HepG2 (cell line): ENCODE data around the gene VEGFB. TPM values are rescaled to one million over a fixed set of nuclear protein-coding genes. Genes with fewer than 3 reads are reported as not detected.

ENCODE experiments used
- ATAC-seq: fragments of 200-7000 bp; cut with Tn5 transposase; 3 replicates; pipeline ENCODE4 v1.9.1; 2020; ENCODE audit warnings: mild to moderate bottlenecking, moderate library complexity
- BruUV-seq: library from RNA; stranded (reverse); fragments of 400-500 nt; replicated peaks from 2 replicates; lab custom pipeline; 2021; lab: Mats Ljungman, UMichigan
- CTCF ChIA-PET: fragments of 300-600 bp; formaldehyde crosslinking; extraction: SDS; loops from one replicate; lab custom pipeline; 2021; ENCODE audit warnings: low total read pairs, inconsistent platforms, low intra/inter-chr PET ratio; lab: Yijun Ruan, JAX
- POLR2A ChIA-PET: fragments of 350-600 bp; sonication (Branson Sonifier 250); formaldehyde crosslinking; loops from one replicate; lab custom pipeline; 2020; ENCODE audit warnings: antibody characterized with exemption, inconsistent platforms; lab: Yijun Ruan, JAX
- DNase-seq: peaks from one replicate; pipeline ENCODE4 v3.0.0-alpha.2; 2015; ENCODE audit warnings: low spot score
- FAIRE-seq: peaks from 3 replicates; lab custom pipeline; 2011; peaks lifted over from hg19 to GRCh38; lab: Jason Lieb, UNC
- H2AFZ ChIP-seq: one replicate; pipeline ENCODE4 v1.6.1; 2011; ENCODE audit warnings: low read length, inconsistent platforms
- H3K27ac ChIP-seq: fragments of 300-600 bp; 3 replicates; pipeline ENCODE4 v1.8.0; 2011; ENCODE audit warnings: mixed run types, mild to moderate bottlenecking, mixed read lengths, low read length, inconsistent platforms; ENCODE audit not compliant: insufficient read depth; ENCODE audit errors: extremely low read length
- H3K27me3 ChIP-seq, 2 experiments: fragments of 200-600 bp in 1 of 2; 2 replicates in 1 of 2; 3 replicates in 1 of 2; pipeline versions ENCODE4 v1.6.0 to v1.8.0; 2011; ENCODE audit warnings: low read length in 2 of 2, mild to moderate bottlenecking in 2 of 2, moderate library complexity in 2 of 2, inconsistent platforms in 1 of 2; ENCODE audit not compliant: insufficient read depth in 2 of 2, control insufficient read depth in 1 of 2
- H3K36me3 ChIP-seq, 2 experiments: fragments of 200-600 bp in 1 of 2; replicated peaks in 1 of 2; 2 replicates in 1 of 2; 3 replicates in 1 of 2; pipeline versions ENCODE4 v1.5.1 to v1.8.0; 2011; ENCODE audit warnings: low read length in 2 of 2, inconsistent platforms in 1 of 2; ENCODE audit not compliant: insufficient read depth in 2 of 2, control insufficient read depth in 1 of 2
- H3K4me1 ChIP-seq: 2 replicates; pipeline ENCODE4 v1.5.1; 2012; ENCODE audit warnings: low read length, inconsistent platforms; ENCODE audit not compliant: insufficient read depth
- H3K4me2 ChIP-seq: 2 replicates; pipeline ENCODE4 v1.6.0; 2011; ENCODE audit warnings: low read depth, low read length, inconsistent platforms
- H3K4me3 ChIP-seq, 3 experiments: fragments of 200-600 bp in 1 of 3; sonication (generic), shearing (Covaris generic) in 1 of 3; replicated peaks in 1 of 3; 2 replicates each; pipeline ENCODE4 v1.5.1; 2011 to 2016; ENCODE audit warnings: low read length in 3 of 3, inconsistent platforms in 2 of 3, low read depth in 2 of 3, mild to moderate bottlenecking in 2 of 3, control low read depth in 1 of 3, mixed read lengths in 1 of 3; ENCODE audit not compliant: insufficient read depth in 1 of 3
- H3K79me2 ChIP-seq: one replicate; pipeline ENCODE4 v1.6.1; 2011; ENCODE audit warnings: low read length, inconsistent platforms; ENCODE audit not compliant: insufficient read depth
- H3K9ac ChIP-seq: 2 replicates; pipeline ENCODE4 v1.6.0; 2011; ENCODE audit warnings: mild to moderate bottlenecking, low read depth, low read length, inconsistent platforms; ENCODE audit not compliant: insufficient read depth
- H3K9me3 ChIP-seq: 2 replicates; pipeline ENCODE4 v1.5.1; 2012; ENCODE audit warnings: mild to moderate bottlenecking, low read length
- H4K20me1 ChIP-seq: 2 replicates; pipeline ENCODE4 v1.6.0; 2011; ENCODE audit warnings: inconsistent platforms, mild to moderate bottlenecking, low read length, moderate library complexity; ENCODE audit not compliant: insufficient read depth
- ATF6 ChIP-seq: sonication (generic); formaldehyde crosslinking; conservative IDR thresholded peaks from 2 replicates; pipeline ENCODE4 v1.4.0; 2020; ENCODE audit warnings: missing genetic modification reagents
- BCL6 ChIP-seq: IDR thresholded peaks from 2 replicates; pipeline ENCODE4 v1.6.1; 2016; ENCODE audit warnings: missing genetic modification reagents, missing compliant biosample characterization
- ELF3 ChIP-seq: IDR thresholded peaks from 2 replicates; pipeline ENCODE4 v1.6.1; 2016; ENCODE audit warnings: missing genetic modification reagents, missing compliant biosample characterization
- FOXO1 ChIP-seq: sonication (generic); formaldehyde crosslinking; IDR thresholded peaks from 2 replicates; pipeline ENCODE4 v1.4.0; 2020; ENCODE audit warnings: missing genetic modification reagents
- FOXP1 ChIP-seq, 2 experiments: fragments of 450-650 bp in 1 of 2; IDR thresholded peaks; 2 replicates each; pipeline ENCODE4 v1.6.1; 2017 to 2018; ENCODE audit warnings: antibody characterized with exemption in 1 of 2
- GABPA ChIP-seq, 2 experiments: IDR thresholded peaks; 2 replicates each; pipeline ENCODE4 v1.6.1; 2011 to 2016; ENCODE audit warnings: low read depth in 2 of 2, low read length in 1 of 2, missing biosample characterization in 1 of 2, missing genetic modification characterization in 1 of 2
- HIC2 ChIP-seq: sonication (generic); formaldehyde crosslinking; IDR thresholded peaks from 2 replicates; pipeline ENCODE4 v1.9.0; 2022; ENCODE audit warnings: low read depth, missing genetic modification reagents
- HNRNPK ChIP-seq: fragments of 200-400 bp; formaldehyde crosslinking; IDR thresholded peaks from 2 replicates; pipeline ENCODE4 v1.6.1; 2018; ENCODE audit warnings: low read length, low read depth, moderate library complexity, mild to moderate bottlenecking; ENCODE audit not compliant: poor library complexity, severe bottlenecking
- MIXL1 ChIP-seq: IDR thresholded peaks from 2 replicates; pipeline ENCODE4 v1.6.1; 2016
- NRL ChIP-seq: sonication (generic); formaldehyde crosslinking; IDR thresholded peaks from 2 replicates; pipeline ENCODE4 v1.5.0; 2020; ENCODE audit warnings: missing genetic modification reagents, mild to moderate bottlenecking, moderate library complexity, borderline replicate concordance
- ONECUT2 ChIP-seq: sonication (generic); formaldehyde crosslinking; IDR thresholded peaks from 2 replicates; pipeline ENCODE4 v1.4.0; 2020; ENCODE audit warnings: missing genetic modification reagents
- PHF5A ChIP-seq: IDR thresholded peaks from one replicate; pipeline ENCODE4 v1.6.1; 2018; ENCODE audit warnings: low read depth, missing genetic modification reagents; ENCODE audit not compliant: unreplicated experiment
- SALL1 ChIP-seq: sonication (generic); formaldehyde crosslinking; IDR thresholded peaks from 2 replicates; pipeline ENCODE4 v1.8.0; 2022; ENCODE audit warnings: mild to moderate bottlenecking, missing genetic modification reagents
- SOX6 ChIP-seq, 2 experiments: fragments of 450-650 bp in 1 of 2; sonication (generic) in 1 of 2; formaldehyde crosslinking in 1 of 2; IDR thresholded peaks; 2 replicates each; pipeline versions ENCODE4 v1.4.0 to v1.6.1; 2017 to 2020; ENCODE audit warnings: antibody characterized with exemption in 1 of 2, mild to moderate bottlenecking in 1 of 2, missing genetic modification reagents in 1 of 2
- TGIF2 ChIP-seq: IDR thresholded peaks from 2 replicates; pipeline ENCODE4 v1.6.1; 2016; ENCODE audit warnings: control low read depth, missing compliant biosample characterization
- ZBTB8A ChIP-seq: sonication (generic); formaldehyde crosslinking; IDR thresholded peaks from 2 replicates; pipeline ENCODE4 v1.4.0; 2020; ENCODE audit warnings: mild to moderate bottlenecking, low read depth, missing genetic modification reagents, borderline replicate concordance
- ZFP36 ChIP-seq: fragments of 150-350 bp; IDR thresholded peaks from 2 replicates; pipeline ENCODE4 v1.6.1; 2018; ENCODE audit warnings: borderline replicate concordance, low read length, low read depth; ENCODE audit not compliant: partially characterized antibody
- ZFP90 ChIP-seq: sonication (generic); formaldehyde crosslinking; IDR thresholded peaks from 2 replicates; pipeline ENCODE4 v1.8.0; 2022; ENCODE audit warnings: missing genetic modification reagents, mild to moderate bottlenecking, inconsistent platforms, borderline replicate concordance
- ZNF615 ChIP-seq: sonication (generic); formaldehyde crosslinking; IDR thresholded peaks from 2 replicates; pipeline ENCODE4 v1.5.0; 2020; ENCODE audit warnings: mild to moderate bottlenecking, missing genetic modification reagents, borderline replicate concordance
- ZNF660 ChIP-seq: sonication (generic); formaldehyde crosslinking; IDR thresholded peaks from 2 replicates; pipeline ENCODE4 v1.5.1; 2020; ENCODE audit warnings: mild to moderate bottlenecking, low read depth, missing genetic modification reagents, borderline replicate concordance
- ZNF747 ChIP-seq: sonication (generic); formaldehyde crosslinking; IDR thresholded peaks from 2 replicates; pipeline ENCODE4 v1.8.1; 2023; ENCODE audit warnings: missing genetic modification reagents, mild to moderate bottlenecking, borderline replicate concordance
- WGBS: methylation state at CpG from one replicate; pipeline ENCODE4 v1.1.6; 2017; ENCODE audit warnings: low lambda C conversion rate; 5-methylcytosine and 5-hydroxymethylcytosine counted together
- in situ Hi-C: cut with HindIII; loops from 2 replicates; pipeline ENCODE4 v1.10.0; 2017; ENCODE audit warnings: low pct_unique_long_range_greater_than_20kb; ENCODE audit not compliant: extremely low pct_ligation_motif_present
- intact Hi-C: fragments of 100-400 bp; cut with micrococcal nuclease; formaldehyde crosslinking; loops from one replicate; pipeline ENCODE4 v1.10.0; 2022; ENCODE audit not compliant: unreplicated experiment
- polyA plus RNA-seq, 8 experiments: library from polyadenylated mRNA; depleted of rRNA in 3 of 8; stranded (reverse) in 7 of 8; unstranded in 1 of 8; fragments of >200 nt; fragmentation: Illumina TruSeq in 4 of 8; extraction: Trizol in 4 of 8; gene quantifications; 2 replicates each; pipeline versions ENCODE4 v1.2.1 to v1.2.3, GENCODE V29; 2011 to 2016; ENCODE audit warnings: low read depth in 4 of 8, missing spikeins in 1 of 8, mixed read lengths in 1 of 8; ENCODE audit not compliant: insufficient read depth in 1 of 8
- total RNA-seq, 5 experiments: library from RNA; depleted of rRNA; stranded (reverse); fragments of >200 nt; fragmentation: Illumina TruSeq; extraction: Trizol; gene quantifications; 2 replicates each; pipeline ENCODE4 v1.2.3, GENCODE V29; 2016; ENCODE audit warnings: low read depth in 1 of 5

VEGFB gene
- total and polyA plus RNA-seq, 2 of the 13 experiments (the other 11 are each of a cell fraction or from before 2014, with no cell fraction given) = 9.0 to 11.3 TPM

- no peaks in the 10 kb centered on the region for H3K79me2 ChIP-seq
- POLR2A ChIA-PET = interaction anchor here (0.8 to 1.3 kb wide), 2 partner anchors 8 to 33 kb away, joined by 3 read pairs; partner anchors contain the start of genes NUDT22 and STIP1
- H3K9me3 ChIP-seq = no peaks in the 10 kb centered on the region
- no peak overlapping the region for H3K4me3 ChIP-seq
- FAIRE-seq = no peak
- peaks cover 32% of the 10 kb centered on the region for H3K4me1 ChIP-seq
- H4K20me1 ChIP-seq = no peaks in the 10 kb centered on the region
- H3K36me3 ChIP-seq = no peaks in the 10 kb centered on the region
- no peak for DNase-seq
- no peak overlapping the region for H3K9ac ChIP-seq
- H3K27me3 ChIP-seq = no peaks in the 10 kb centered on the region
- BruUV-seq = no TSS peak
- 27% methylated on average over 5 of the region's 11 CpGs for WGBS
- ATAC-seq = peak; percentile 78
- intact Hi-C loops = no loop called here
- H3K4me2 ChIP-seq = peak overlapping the region; percentile 50; the same call in 1 of the 2 replicates
- no peak overlapping the region for H2AFZ ChIP-seq
- CTCF ChIA-PET = no interaction called here
- in situ Hi-C loops = no loop called here
- no peak overlapping the region for H3K27ac ChIP-seq
- TF ChIP-seq ZFP36 = peak; percentile 90
- TF ChIP-seq ZNF660 (CRISPR knock-in tag) = no peak
- no peak for TF ChIP-seq ZFP90 (CRISPR knock-in tag)
- TF ChIP-seq PHF5A = no peak
- no peak for TF ChIP-seq ZBTB8A (CRISPR knock-in tag)
- TF ChIP-seq SALL1 (CRISPR knock-in tag) = peak; percentile 72
- no peak for TF ChIP-seq SOX6 (IDR thresholded peaks at IDR 0.05)
- peak; percentile 38 for TF ChIP-seq SOX6 (CRISPR knock-in tag; IDR thresholded peaks at IDR 0.05)
- TF ChIP-seq HNRNPK = no peak
- peak; percentile 43; the same call in 1 of the 2 replicates for TF ChIP-seq FOXO1 (CRISPR knock-in tag)
- no peak for TF ChIP-seq ZNF615 (CRISPR knock-in tag)
- TF ChIP-seq GABPA (IDR thresholded peaks at IDR 0.05; ENCODE audit: low read depth, low read length) = no peak
- peak; percentile 20; the same call in 1 of the 2 replicates for TF ChIP-seq GABPA (CRISPR knock-in tag; IDR thresholded peaks at IDR 0.05; ENCODE audit: low read depth)
- TF ChIP-seq MIXL1 = peak; percentile 44; the same call in 1 of the 2 replicates
- no peak for TF ChIP-seq ATF6 (CRISPR knock-in tag)
- TF ChIP-seq HIC2 (CRISPR knock-in tag) = peak; percentile 92
- no peak for TF ChIP-seq NRL
- TF ChIP-seq BCL6 (CRISPR knock-in tag) = peak; percentile 66
- TF ChIP-seq FOXP1 (IDR thresholded peaks at IDR 0.05) = no peak
- TF ChIP-seq FOXP1 (CRISPR knock-in tag; IDR thresholded peaks at IDR 0.05) = peak; percentile 91
- no peak for TF ChIP-seq TGIF2 (CRISPR knock-in tag)
- peak; percentile 35; the same call in 1 of the 2 replicates for TF ChIP-seq ELF3 (CRISPR knock-in tag)
- TF ChIP-seq ZNF747 (CRISPR knock-in tag) = no peak
- TF ChIP-seq ONECUT2 (CRISPR knock-in tag) = 0 out of 2 replicates have a peak, but pooled peaks have one; percentile 65
These were observed 15.6 kb upstream of the VEGFB start for GRCh38 chr11:64218628-64219353.
